Measurements from ENCODE around the gene SLC29A1.

DNA sequence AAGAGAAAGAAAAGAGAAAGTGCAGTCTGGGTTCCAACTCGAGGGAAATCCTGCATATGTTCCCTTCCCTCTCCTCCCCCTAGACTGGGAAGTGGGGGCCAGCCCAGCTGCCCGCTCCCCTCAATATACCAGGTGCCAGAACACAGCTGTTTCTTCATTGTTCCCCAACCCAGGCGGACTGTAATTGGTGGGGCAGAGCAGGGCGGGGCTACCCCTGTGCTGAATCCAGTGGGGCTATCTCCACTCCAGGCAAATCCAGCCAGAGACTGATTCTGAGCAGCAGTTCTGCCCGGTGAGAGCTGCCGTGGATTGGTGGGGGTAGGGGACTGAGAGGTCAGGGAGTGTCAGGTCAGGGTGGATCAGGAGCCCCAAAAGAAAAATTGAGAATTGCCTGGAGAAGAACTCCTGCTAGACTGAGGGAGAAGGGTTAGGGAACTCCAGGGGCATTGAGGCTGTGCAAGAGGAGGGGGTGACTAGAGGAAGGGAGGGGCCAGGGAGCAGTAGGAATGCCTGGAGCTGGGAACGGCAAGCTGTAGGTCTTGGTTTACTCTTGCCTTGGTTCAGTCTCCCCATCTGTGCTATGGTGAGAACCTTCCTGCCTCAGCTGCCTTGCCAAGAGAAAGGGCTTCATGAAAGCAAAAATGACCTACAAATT, 6.6 kb upstream of the SLC29A1 start, which contains the start of gene MYMX:
- no peak for TF ChIP-seq ZFP3 (CRISPR knock-in tag; IDR thresholded peaks at IDR 0.05)
- no peak for TF ChIP-seq TCF4 (CRISPR knock-in tag; IDR thresholded peaks at IDR 0.05; ENCODE audit: borderline replicate concordance)
- no peak for TF ChIP-seq ZC3H10 (CRISPR knock-in tag; IDR thresholded peaks at IDR 0.05)
- no peak for TF ChIP-seq ESRRG (CRISPR knock-in tag; IDR thresholded peaks at IDR 0.05)
- TF ChIP-seq, protein P1, sequence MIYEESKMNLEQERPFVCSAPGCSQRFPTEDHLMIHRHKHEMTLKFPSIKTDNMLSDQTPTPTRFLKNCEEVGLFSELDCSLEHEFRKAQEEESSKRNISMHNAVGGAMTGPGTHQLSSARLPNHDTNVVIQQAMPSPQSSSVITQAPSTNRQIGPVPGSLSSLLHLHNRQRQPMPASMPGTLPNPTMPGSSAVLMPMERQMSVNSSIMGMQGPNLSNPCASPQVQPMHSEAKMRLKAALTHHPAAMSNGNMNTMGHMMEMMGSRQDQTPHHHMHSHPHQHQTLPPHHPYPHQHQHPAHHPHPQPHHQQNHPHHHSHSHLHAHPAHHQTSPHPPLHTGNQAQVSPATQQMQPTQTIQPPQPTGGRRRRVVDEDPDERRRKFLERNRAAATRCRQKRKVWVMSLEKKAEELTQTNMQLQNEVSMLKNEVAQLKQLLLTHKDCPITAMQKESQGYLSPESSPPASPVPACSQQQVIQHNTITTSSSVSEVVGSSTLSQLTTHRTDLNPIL (CRISPR knock-in tag; IDR thresholded peaks at IDR 0.05; ENCODE audit: low read depth): no peak
- no peak for TF ChIP-seq ISL1 (CRISPR knock-in tag; IDR thresholded peaks at IDR 0.05)
- no peak for TF ChIP-seq PPARA (CRISPR knock-in tag; IDR thresholded peaks at IDR 0.05; ENCODE audit: borderline replicate concordance)
- no peak for TF ChIP-seq OSR1 (CRISPR knock-in tag; IDR thresholded peaks at IDR 0.05)
- TF ChIP-seq ARNTL (CRISPR knock-in tag; IDR thresholded peaks at IDR 0.05; ENCODE audit: borderline replicate concordance, low read depth): no peak
- TF ChIP-seq, protein P2, sequence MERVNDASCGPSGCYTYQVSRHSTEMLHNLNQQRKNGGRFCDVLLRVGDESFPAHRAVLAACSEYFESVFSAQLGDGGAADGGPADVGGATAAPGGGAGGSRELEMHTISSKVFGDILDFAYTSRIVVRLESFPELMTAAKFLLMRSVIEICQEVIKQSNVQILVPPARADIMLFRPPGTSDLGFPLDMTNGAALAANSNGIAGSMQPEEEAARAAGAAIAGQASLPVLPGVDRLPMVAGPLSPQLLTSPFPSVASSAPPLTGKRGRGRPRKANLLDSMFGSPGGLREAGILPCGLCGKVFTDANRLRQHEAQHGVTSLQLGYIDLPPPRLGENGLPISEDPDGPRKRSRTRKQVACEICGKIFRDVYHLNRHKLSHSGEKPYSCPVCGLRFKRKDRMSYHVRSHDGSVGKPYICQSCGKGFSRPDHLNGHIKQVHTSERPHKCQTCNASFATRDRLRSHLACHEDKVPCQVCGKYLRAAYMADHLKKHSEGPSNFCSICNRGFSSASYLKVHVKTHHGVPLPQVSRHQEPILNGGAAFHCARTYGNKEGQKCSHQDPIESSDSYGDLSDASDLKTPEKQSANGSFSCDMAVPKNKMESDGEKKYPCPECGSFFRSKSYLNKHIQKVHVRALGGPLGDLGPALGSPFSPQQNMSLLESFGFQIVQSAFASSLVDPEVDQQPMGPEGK (CRISPR knock-in tag; IDR thresholded peaks at IDR 0.05; ENCODE audit: borderline replicate concordance): no peak
- TF ChIP-seq ZFP30 (CRISPR knock-in tag; IDR thresholded peaks at IDR 0.05): no peak
- TF ChIP-seq, protein P3, sequence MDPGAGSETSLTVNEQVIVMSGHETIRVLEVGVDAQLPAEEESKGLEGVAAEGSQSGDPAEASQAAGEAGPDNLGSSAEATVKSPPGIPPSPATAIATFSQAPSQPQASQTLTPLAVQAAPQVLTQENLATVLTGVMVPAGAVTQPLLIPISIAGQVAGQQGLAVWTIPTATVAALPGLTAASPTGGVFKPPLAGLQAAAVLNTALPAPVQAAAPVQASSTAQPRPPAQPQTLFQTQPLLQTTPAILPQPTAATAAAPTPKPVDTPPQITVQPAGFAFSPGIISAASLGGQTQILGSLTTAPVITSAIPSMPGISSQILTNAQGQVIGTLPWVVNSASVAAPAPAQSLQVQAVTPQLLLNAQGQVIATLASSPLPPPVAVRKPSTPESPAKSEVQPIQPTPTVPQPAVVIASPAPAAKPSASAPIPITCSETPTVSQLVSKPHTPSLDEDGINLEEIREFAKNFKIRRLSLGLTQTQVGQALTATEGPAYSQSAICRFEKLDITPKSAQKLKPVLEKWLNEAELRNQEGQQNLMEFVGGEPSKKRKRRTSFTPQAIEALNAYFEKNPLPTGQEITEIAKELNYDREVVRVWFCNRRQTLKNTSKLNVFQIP (CRISPR knock-in tag; IDR thresholded peaks at IDR 0.05; ENCODE audit: borderline replicate concordance, low read depth): no peak
